Muscle of arm (tissue), 12 donors: ENCODE data around the gene BRSK2. TPM values are rescaled to one million over a fixed set of nuclear protein-coding genes. Genes with fewer than 3 reads are reported as not detected.

Experiments
- DNase-seq: peaks from one replicate; pipeline ENCODE4 v3.0.0-alpha.2; 2013
- polyA plus RNA-seq, 12 donors: library from polyadenylated mRNA; unstranded; fragments of 120-200 nt; gene quantifications; one replicate each; pipeline ENCODE4 v1.2.1, GENCODE V29; 2013; ENCODE audit not compliant: insufficient read length in 12 of 12

Gene BRSK2
- polyA plus RNA-seq, 12 donors, result 0.59 to 2.6 (median 1.2) TPM; not detected in 2

DNA sequence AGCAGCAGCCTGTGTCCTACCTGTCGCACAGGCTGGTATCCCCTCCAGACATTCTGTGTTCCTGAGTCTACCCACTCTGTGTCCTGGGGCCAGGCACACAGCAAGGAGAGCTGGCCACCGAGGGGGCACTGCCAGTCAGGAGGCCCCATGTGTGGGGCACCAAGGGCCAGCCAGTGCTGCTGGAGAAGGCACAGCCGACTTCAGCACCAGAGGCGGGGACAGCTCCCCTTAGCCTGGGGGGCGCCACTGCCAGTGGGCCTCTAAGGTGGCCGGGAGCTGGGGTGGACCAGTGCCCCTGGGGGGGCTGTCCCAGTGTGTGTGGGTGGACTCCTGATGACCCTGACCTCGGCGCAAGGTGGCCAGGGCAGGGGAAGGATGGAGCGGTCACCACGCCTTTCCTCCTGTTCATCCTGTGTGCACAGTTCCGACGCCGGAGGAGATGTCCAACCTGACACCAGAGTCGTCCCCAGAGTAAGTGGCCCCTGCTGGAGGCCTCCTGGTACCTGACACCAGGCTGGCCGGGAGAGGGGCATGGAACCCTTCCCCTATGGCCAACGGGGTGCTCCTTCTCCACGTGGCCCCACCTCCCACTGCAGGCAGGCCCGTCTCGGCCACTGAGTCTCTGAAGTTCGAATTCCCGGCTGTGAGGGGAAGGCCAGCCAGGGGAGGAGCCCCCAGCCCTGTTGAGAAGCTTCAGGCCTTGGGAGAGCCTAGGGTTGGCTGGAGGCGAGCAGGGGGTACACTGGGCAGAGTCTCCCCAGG lies 61.4 kb downstream of the BRSK2 start:
- no peak for DNase-seq

DNA sequence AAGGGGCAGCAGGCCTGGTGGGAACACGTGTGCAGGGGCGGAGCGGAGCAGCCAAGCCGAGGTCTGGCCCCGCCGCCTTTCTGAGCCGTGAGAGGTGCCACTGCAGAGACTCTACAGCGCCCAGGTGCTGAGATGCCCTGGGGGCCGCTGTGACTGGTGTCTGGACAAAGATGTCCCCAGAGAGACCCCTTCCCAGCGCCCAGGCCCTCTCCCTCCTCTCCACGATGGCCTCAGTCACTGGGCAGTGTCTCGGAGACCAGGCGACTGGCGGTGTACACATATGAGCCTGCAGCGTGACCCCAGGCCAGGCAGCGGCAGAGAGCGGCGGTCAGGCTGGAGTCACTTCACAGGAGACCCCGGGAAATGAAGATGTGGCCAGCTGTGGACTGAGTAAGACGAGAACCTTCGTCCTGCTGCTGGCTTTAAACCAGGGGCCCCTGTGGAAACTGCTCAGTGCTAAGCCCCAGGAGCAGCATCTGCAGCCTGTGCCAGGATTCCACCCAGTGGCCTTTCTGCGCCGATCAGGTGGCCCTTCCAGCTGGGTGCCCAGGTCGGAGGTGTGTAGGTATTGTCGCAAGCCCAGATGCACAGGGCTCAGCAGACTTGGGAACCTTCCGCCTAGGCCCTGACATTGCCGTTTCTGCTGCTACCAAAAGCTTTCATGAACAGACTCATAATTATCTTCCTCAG lies 62.2 kb downstream of the BRSK2 start:
- no peak for DNase-seq

- no peak for DNase-seq
Measured at GRCh38 chr11:1452744-1453143, 63.0 kb downstream of the BRSK2 start.

GRCh38 chr11:1453611-1454034 lies 63.9 kb downstream of the BRSK2 start:
- no peak for DNase-seq

GRCh38 chr11:1454576-1454975 lies 64.8 kb downstream of the BRSK2 start:
- DNase-seq, result no peak

GRCh38 chr11:1455032-1455762 lies 65.5 kb downstream of the BRSK2 start:
- DNase-seq, result no peak

DNA sequence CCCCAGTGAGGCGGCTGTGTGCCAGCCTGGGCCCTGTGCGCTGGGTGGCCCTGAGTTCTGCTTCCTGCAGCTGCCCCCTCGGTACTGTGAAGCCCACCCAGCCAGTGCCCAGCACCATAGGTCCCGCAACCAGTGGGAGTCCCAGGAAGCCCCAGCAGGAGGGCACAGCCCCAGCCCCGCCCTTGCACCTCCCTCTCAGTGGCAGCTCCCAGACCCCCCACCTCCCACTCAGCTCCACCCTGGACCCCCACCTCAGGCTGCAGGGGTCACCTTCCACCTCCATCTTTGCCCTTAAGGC lies 66.0 kb downstream of the BRSK2 start:
- DNase-seq, result no peak

DNA sequence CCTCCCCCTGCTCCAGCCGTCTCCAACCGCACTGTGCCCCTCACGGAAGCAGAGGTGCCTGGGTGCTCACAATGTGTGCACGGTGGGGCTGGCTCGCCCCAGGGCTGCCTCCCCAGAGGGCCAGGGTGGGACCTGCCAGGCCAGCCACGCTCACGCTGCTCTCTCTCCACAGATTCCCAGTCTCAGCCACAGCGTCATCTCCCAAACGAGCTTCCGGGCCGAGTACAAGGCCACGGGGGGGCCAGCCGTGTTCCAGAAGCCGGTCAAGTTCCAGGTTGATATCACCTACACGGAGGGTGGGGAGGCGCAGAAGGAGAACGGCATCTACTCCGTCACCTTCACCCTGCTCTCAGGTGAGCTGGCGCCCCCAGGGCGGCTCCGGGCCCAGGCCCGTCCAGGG lies 66.4 kb downstream of the BRSK2 start:
- no peak for DNase-seq

GRCh38 chr11:1456596-1457325 lies 67.0 kb downstream of the BRSK2 start:
- DNase-seq, result no peak

- DNase-seq, result no peak
Measured at GRCh38 chr11:1457326-1457680, 67.6 kb downstream of the BRSK2 start.

DNA sequence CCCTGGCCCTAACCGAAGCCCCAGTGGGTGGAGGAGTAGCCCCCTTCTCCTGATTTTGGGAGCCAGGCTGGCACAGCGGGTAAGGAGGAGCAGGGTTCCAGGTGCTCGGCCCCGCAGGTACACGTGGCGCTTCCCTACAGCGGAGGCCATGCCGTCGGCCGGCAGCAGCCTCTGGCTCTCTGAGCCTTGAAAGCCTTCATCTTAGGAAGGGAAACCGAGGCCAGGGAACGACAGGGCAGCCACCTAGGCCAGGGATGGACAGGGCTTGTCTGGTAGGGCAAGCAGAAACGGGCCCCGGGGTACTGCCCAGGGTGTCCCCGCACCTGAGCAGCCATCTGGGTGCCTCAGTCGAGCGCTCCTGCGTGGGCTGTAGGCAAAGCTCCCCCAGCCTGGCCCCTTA lies 68.1 kb downstream of the BRSK2 start:
- DNase-seq, result no peak

DNA sequence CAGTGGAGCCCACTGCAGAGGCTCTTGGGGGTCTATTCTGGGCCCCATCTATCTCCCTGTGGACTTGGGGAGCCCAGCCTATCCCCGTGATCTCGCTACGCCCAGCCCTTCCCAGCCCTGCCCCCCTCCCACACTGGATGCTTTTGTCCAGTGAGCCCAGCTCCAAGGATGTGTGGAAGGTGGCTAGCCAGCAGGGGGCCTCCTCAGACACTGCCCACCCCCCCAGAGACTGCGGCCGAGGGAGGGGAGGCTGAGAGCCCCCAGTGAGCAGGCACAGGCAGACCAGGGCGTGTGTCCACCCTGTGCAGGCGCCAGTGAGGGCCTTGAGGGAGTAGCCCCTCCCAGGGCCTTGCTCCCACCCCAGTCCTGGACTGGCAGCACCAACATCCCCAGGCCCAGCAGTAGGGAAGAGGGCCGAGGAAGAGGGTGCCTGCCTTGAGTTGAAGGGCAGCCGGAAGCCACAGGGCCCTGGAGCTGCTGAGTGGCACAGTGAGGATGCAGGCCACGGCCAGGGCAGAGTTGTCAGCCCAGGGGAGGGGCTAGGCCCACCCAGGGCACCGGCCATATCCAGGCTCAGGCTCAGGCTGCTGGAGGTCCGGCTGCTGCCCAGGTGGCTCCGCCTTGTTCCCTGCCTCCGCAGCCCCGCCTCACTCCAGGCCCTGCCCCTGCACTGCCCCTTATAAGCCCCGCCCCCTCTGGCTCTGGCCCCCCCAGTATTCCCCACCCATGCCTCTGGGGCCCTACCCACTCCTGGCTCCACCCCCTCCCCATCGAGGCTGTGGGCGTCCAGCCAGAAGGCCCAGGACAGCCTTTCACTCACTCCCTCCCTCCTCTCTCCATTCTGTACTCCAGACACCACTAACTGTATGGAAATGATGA lies 68.8 kb downstream of the BRSK2 start:
- DNase-seq, result peak; percentile 23

- DNase-seq, result no peak
Measured at GRCh38 chr11:1459219-1459575, 69.5 kb downstream of the BRSK2 start.

GRCh38 chr11:1459764-1460395 lies 70.1 kb downstream of the BRSK2 start:
- DNase-seq, result no peak

- DNase-seq, result no peak
Measured at GRCh38 chr11:1460396-1460985, 70.8 kb downstream of the BRSK2 start.

GRCh38 chr11:1460986-1461825 lies 71.5 kb downstream of the BRSK2 start:
- DNase-seq, result no peak

- DNase-seq, result no peak
Measured at GRCh38 chr11:1461826-1462697, 72.3 kb downstream of the BRSK2 start.

GRCh38 chr11:1462698-1462975 lies 72.9 kb downstream of the BRSK2 start:
- DNase-seq, result no peak

GRCh38 chr11:1463056-1463455 lies 73.3 kb downstream of the BRSK2 start:
- no peak for DNase-seq
